WTC11 (cell line): ENCODE measurements around the gene RPE.

Source experiments
- CTCF ChIP-seq: fragments of 200-600 bp; IDR thresholded peaks from 2 replicates; pipeline ENCODE4 v1.8.0; 2022; ENCODE audit warnings: antibody characterized with exemption
- ETV6 ChIP-seq: sonication (generic); formaldehyde crosslinking; IDR thresholded peaks from 2 replicates; pipeline ENCODE4 v1.8.1; 2022; ENCODE audit warnings: mild to moderate bottlenecking, missing genetic modification reagents
- PREB ChIP-seq: sonication (generic); formaldehyde crosslinking; IDR thresholded peaks from 2 replicates; pipeline ENCODE4 v1.8.1; 2022; ENCODE audit warnings: mild to moderate bottlenecking, missing genetic modification reagents, moderate library complexity, borderline replicate concordance
- ZBTB21 ChIP-seq: sonication (generic); formaldehyde crosslinking; IDR thresholded peaks from 2 replicates; pipeline ENCODE4 v1.8.1; 2023; ENCODE audit warnings: mild to moderate bottlenecking, missing genetic modification reagents, borderline replicate concordance

GRCh38 chr2:209974576-209974975 lies 27.9 kb upstream of the RPE start:
- TF ChIP-seq ZBTB21 (CRISPR knock-in tag) (no peak), CTCF (no peak), PREB (CRISPR knock-in tag) (no peak), ETV6 (no peak)
